ENCODE data around the gene SRM.
"Not testable (repeated sequence)": the region's sequence is repeated elsewhere in the genome, so short reads cannot be mapped to it uniquely, and the experiment has no call there.

The SRM gene

GRCh38 chr1:11059968-11060830 is at the start of gene SRM:
Gene SRM (minus strand): TSS chr1:11060018. CDS start chr1:11059943, 75 bp downstream.
- DNase-seq, result peak; percentile 91 to 94

- DNase-seq, result no peak
Observed at GRCh38 chr1:11109047-11109760, 49.4 kb upstream of the SRM start.

- no peak for DNase-seq
Observed at GRCh38 chr1:11107599-11107998, 47.8 kb upstream of the SRM start.

GRCh38 chr1:11105586-11105985 is 45.8 kb upstream of the SRM start:
- DNase-seq, result no peak

GRCh38 chr1:11101347-11101746 is 41.5 kb upstream of the SRM start:
- DNase-seq, result no peak

GRCh38 chr1:11100806-11101205 is 41.0 kb upstream of the SRM start:
- DNase-seq, result not testable (repeated sequence)

- no peak for DNase-seq
Observed at GRCh38 chr1:11100149-11100493, 40.3 kb upstream of the SRM start.

- DNase-seq, result peak; percentile 93 to 96
Observed at GRCh38 chr1:11099310-11100148, 39.7 kb upstream of the SRM start, which contains the start of gene EXOSC10. Gene EXOSC10 (minus strand): TSS chr1:11099869. CDS start chr1:11099831, 38 bp downstream.

- no peak for DNase-seq
Observed at GRCh38 chr1:11098931-11099309, 39.1 kb upstream of the SRM start.

- not testable (repeated sequence) for DNase-seq
Observed at GRCh38 chr1:11083784-11084183, 24.0 kb upstream of the SRM start.

- DNase-seq, result no peak
Observed at GRCh38 chr1:11080931-11081330, 21.1 kb upstream of the SRM start.

GRCh38 chr1:11078631-11079030 is 18.8 kb upstream of the SRM start:
- no peak for DNase-seq

- not testable (repeated sequence) for DNase-seq
Observed at GRCh38 chr1:11073398-11073797, 13.6 kb upstream of the SRM start.

GRCh38 chr1:11072216-11072917 is 12.5 kb upstream of the SRM start:
- no peak for DNase-seq

GRCh38 chr1:11071463-11072215 is 11.8 kb upstream of the SRM start:
- DNase-seq, result no peak

GRCh38 chr1:11070876-11071275 is 11.1 kb upstream of the SRM start:
- DNase-seq, result no peak

GRCh38 chr1:11068600-11069473 is 9.0 kb upstream of the SRM start:
- no peak for DNase-seq

GRCh38 chr1:11067716-11068599 is 8.1 kb upstream of the SRM start:
- no peak for DNase-seq

GRCh38 chr1:11065796-11066195 is 6.0 kb upstream of the SRM start:
- DNase-seq, result no peak

- no peak for DNase-seq
Observed at GRCh38 chr1:11064942-11065341, 5.1 kb upstream of the SRM start.
